ENCODE measurements around the gene CBX4. TPM values are rescaled to one million over a fixed set of nuclear protein-coding genes. Genes with fewer than 3 reads are reported as not detected.

The CBX4 gene
- total RNA-seq, 2 donors from 2014 or later: 28.0 to 28.5 TPM

GRCh38 chr17:79845601-79845949 is 6.3 kb upstream of the CBX4 start:
- Histone ChIP-seq H3K4me1 (replicated peaks) (peaks cover 18% of the 10 kb centered on the region), H3K4me3 (no peak overlapping the region), H3K27me3 (replicated peaks; ENCODE audit: insufficient read depth) (peaks cover 17% of the 10 kb centered on the region), H3K9me3 (no peaks in the 10 kb centered on the region), H3K36me3 (no peaks in the 10 kb centered on the region), H3K27ac (no peak overlapping the region)
- TF ChIP-seq POLR2A (IDR thresholded peaks at IDR 0.05) (no peak), CTCF (IDR thresholded peaks at IDR 0.05) (no peak), POLR2AphosphoS5 (IDR thresholded peaks at IDR 0.05) (no peak)
- 45% methylated on average over 7 of the region's 7 CpGs for WGBS
- DNase-seq (ENCODE audit: low spot score): no peak
- intact Hi-C loops (cut with DNase I): no loop called here

GRCh38 chr17:79844869-79845600 is 5.8 kb upstream of the CBX4 start:
- H3K27ac ChIP-seq: peak overlapping the region in 1 of 2 donors; percentile 56
- intact Hi-C loops (cut with DNase I): loop anchor here (5.0 kb wide), 1 partner anchor 147 kb away; no protein-coding TSS in a partner anchor
- 13% methylated on average over 23 of the region's 38 CpGs for WGBS
- no peaks in the 10 kb centered on the region for H3K36me3 ChIP-seq
- H3K4me1 ChIP-seq (replicated peaks): peaks cover 18% of the 10 kb centered on the region
- H3K9me3 ChIP-seq: no peaks in the 10 kb centered on the region
- peaks cover 17% of the 10 kb centered on the region for H3K27me3 ChIP-seq (replicated peaks; ENCODE audit: insufficient read depth)
- TF ChIP-seq CTCF (IDR thresholded peaks at IDR 0.05): peak; percentile 56 to 74 (median 66)
- no peak for TF ChIP-seq POLR2A (IDR thresholded peaks at IDR 0.05)
- H3K4me3 ChIP-seq: peak overlapping the region; percentile 39 to 48
- no peak for DNase-seq (ENCODE audit: low spot score)

- Histone ChIP-seq H3K4me3 (peak overlapping the region; percentile 39 to 48), H3K27ac (peak overlapping the region; percentile 43 to 56), H3K9me3 (no peaks in the 10 kb centered on the region), H3K36me3 (no peaks in the 10 kb centered on the region), H3K27me3 (replicated peaks; ENCODE audit: insufficient read depth) (peaks cover 17% of the 10 kb centered on the region), H3K4me1 (replicated peaks) (peaks cover 18% of the 10 kb centered on the region)
- 3% methylated on average over 45 of the region's 89 CpGs for WGBS
- intact Hi-C loops (cut with DNase I): loop anchor here (5.0 kb wide), 1 partner anchor 148 kb away; no protein-coding TSS in a partner anchor
- peak in 1 of 4 experiments; percentile 30 for TF ChIP-seq CTCF (IDR thresholded peaks at IDR 0.05)
- TF ChIP-seq POLR2A (IDR thresholded peaks at IDR 0.05): no peak
- no peak for DNase-seq (ENCODE audit: low spot score)
These were observed 4.9 kb upstream of the CBX4 start for GRCh38 chr17:79843816-79844800.

- Histone ChIP-seq H3K4me1 (replicated peaks) (peaks cover 18% of the 10 kb centered on the region), H3K27ac (peak overlapping the region in 1 of 2 donors; percentile 56)
- intact Hi-C loops (cut with DNase I): loop anchor here (5.0 kb wide), 1 partner anchor 149 kb away; no protein-coding TSS in a partner anchor
These were observed 4.2 kb upstream of the CBX4 start for GRCh38 chr17:79843474-79843815.

More at GRCh38 chr17:79843474-79843815, 4.2 kb upstream of the CBX4 start:
- H3K4me3 ChIP-seq: peak overlapping the region; percentile 39 to 48
- H3K36me3 ChIP-seq: no peaks in the 10 kb centered on the region
- H3K27me3 ChIP-seq (replicated peaks; ENCODE audit: insufficient read depth): peaks cover 17% of the 10 kb centered on the region
- TF ChIP-seq POLR2A (IDR thresholded peaks at IDR 0.05) (no peak), POLR2AphosphoS5 (IDR thresholded peaks at IDR 0.05) (peak; percentile 7), CTCF (IDR thresholded peaks at IDR 0.05) (no peak)
- DNase-seq (ENCODE audit: low spot score): no peak
- H3K9me3 ChIP-seq: no peaks in the 10 kb centered on the region
- 2% methylated on average over 39 of the region's 39 CpGs for WGBS
